Vagina (tissue), 2 donors: Measurements from ENCODE around the gene AKAP1.

ENCODE experiments used
- CTCF ChIP-seq, 3 experiments: fragments of 450-650 bp in 2 of 3; fragments of 200-600 bp in 1 of 3; sonication (generic) in 1 of 3; IDR thresholded peaks; one replicate each; pipeline ENCODE4 v1.5.1; 2017 to 2019; ENCODE audit warnings: antibody characterized with exemption in 3 of 3, mild to moderate bottlenecking in 2 of 3, moderate library complexity in 2 of 3
- POLR2A ChIP-seq, 2 donors: fragments of 450-650 bp; IDR thresholded peaks; one replicate each; pipeline ENCODE4 v1.6.1; 2017; ENCODE audit warnings: antibody characterized with exemption in 2 of 2, mild to moderate bottlenecking in 2 of 2, moderate library complexity in 2 of 2
- POLR2AphosphoS5 ChIP-seq, 2 donors: sonication (generic); formaldehyde crosslinking; IDR thresholded peaks; one replicate each; pipeline ENCODE4 v1.9.0; 2017; ENCODE audit warnings: antibody characterized with exemption in 2 of 2, mild to moderate bottlenecking in 2 of 2, low read depth in 1 of 2; ENCODE audit not compliant: insufficient read depth in 1 of 2

GRCh38 chr17:57145347-57145746 lies 60.3 kb downstream of the AKAP1 start:
- TF ChIP-seq POLR2A (IDR thresholded peaks at IDR 0.05), result no peak
- no peak for TF ChIP-seq CTCF (IDR thresholded peaks at IDR 0.05)
- no peak for TF ChIP-seq POLR2AphosphoS5 (IDR thresholded peaks at IDR 0.05; ENCODE audit: insufficient read depth in 1 of 2, low read depth in 1 of 2)
